Measurements from ENCODE around the gene POLR3B.

- TF ChIP-seq, protein P1, sequence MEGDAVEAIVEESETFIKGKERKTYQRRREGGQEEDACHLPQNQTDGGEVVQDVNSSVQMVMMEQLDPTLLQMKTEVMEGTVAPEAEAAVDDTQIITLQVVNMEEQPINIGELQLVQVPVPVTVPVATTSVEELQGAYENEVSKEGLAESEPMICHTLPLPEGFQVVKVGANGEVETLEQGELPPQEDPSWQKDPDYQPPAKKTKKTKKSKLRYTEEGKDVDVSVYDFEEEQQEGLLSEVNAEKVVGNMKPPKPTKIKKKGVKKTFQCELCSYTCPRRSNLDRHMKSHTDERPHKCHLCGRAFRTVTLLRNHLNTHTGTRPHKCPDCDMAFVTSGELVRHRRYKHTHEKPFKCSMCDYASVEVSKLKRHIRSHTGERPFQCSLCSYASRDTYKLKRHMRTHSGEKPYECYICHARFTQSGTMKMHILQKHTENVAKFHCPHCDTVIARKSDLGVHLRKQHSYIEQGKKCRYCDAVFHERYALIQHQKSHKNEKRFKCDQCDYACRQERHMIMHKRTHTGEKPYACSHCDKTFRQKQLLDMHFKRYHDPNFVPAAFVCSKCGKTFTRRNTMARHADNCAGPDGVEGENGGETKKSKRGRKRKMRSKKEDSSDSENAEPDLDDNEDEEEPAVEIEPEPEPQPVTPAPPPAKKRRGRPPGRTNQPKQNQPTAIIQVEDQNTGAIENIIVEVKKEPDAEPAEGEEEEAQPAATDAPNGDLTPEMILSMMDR (conservative IDR thresholded peaks at IDR 0.05 in 1 of 2, IDR thresholded peaks at IDR 0.05 in 1 of 2; ENCODE audit: extremely low read depth in 1 of 2, insufficient read depth in 1 of 2, low read depth in 1 of 2, low read length in 2 of 2), result no peak
- no peak for TF ChIP-seq EZH2 (IDR thresholded peaks at IDR 0.05; ENCODE audit: borderline replicate concordance, low read length)
Observed at GRCh38 chr12:106495354-106495965, 137.9 kb downstream of the POLR3B start.

Measured in mammary epithelial cell (primary cell).